Activated T-helper 2 cell treated with anti-CD3 and anti-CD28 coated beads, Interferon-gamma antibody, Interleukin-2, Interleukin-4, amounts not matched to agents 10 μg/mL and 5 μg/mL and 100 μg/mL, durations not matched to agents 14 hours and 24 hours and 36 hours (primary cell): ENCODE data around the gene PPP1R3D. TPM values are rescaled to one million over a fixed set of nuclear protein-coding genes. Genes with fewer than 3 reads are reported as not detected.
"Not testable (repeated sequence)": the region's sequence is repeated elsewhere in the genome, so short reads cannot be mapped to it uniquely, and the experiment has no call there.

Experiments
- DNase-seq: peaks from one replicate; pipeline ENCODE4 v3.0.0; 2021; ENCODE audit warnings: low spot score
- H3K27ac Mint-ChIP-seq: one replicate; pipeline ENCODE4 v1.8.0; 2021; ENCODE audit warnings: mixed read lengths
- H3K27me3 Mint-ChIP-seq: one replicate; pipeline ENCODE4 v1.8.0; 2021; ENCODE audit warnings: low read depth, mixed read lengths
- H3K36me3 Mint-ChIP-seq: one replicate; pipeline ENCODE4 v1.8.0; 2021; ENCODE audit warnings: low read depth, mixed read lengths
- H3K4me1 Mint-ChIP-seq: one replicate; pipeline ENCODE4 v1.8.0; 2021; ENCODE audit warnings: low read depth, mixed read lengths
- H3K4me3 Mint-ChIP-seq: one replicate; pipeline ENCODE4 v1.8.0; 2021; ENCODE audit warnings: low read depth, mild to moderate bottlenecking, moderate library complexity, mixed read lengths
- H3K9me3 Mint-ChIP-seq: one replicate; pipeline ENCODE4 v1.8.0; 2021; ENCODE audit warnings: mixed read lengths
- intact Hi-C: fragments of 100-400 bp; cut with micrococcal nuclease; formaldehyde crosslinking; loops from one replicate; pipeline ENCODE4 v1.15.1; 2023
- total RNA-seq: library from RNA; stranded (reverse); gene quantifications from 2 replicates; pipeline ENCODE4 v1.2.3, GENCODE V29; 2022

PPP1R3D gene
- total RNA-seq, 1 donor from 2014 or later: 6.6 TPM

GRCh38 chr20:59962155-59962554 is 22.1 kb upstream of the PPP1R3D start:
- intact Hi-C loops: no loop called here
- no peak overlapping the region for H3K27ac Mint-ChIP-seq
- H3K9me3 Mint-ChIP-seq: no peaks in the 10 kb centered on the region
- no peak for DNase-seq
- no peaks in the 10 kb centered on the region for H3K27me3 Mint-ChIP-seq
- H3K4me3 Mint-ChIP-seq: no peak overlapping the region
- no peaks in the 10 kb centered on the region for H3K36me3 Mint-ChIP-seq
- H3K4me1 Mint-ChIP-seq: no peaks in the 10 kb centered on the region

GRCh38 chr20:59961423-59961822 is 21.3 kb upstream of the PPP1R3D start:
- H3K4me1 Mint-ChIP-seq: no peaks in the 10 kb centered on the region
- H3K27ac Mint-ChIP-seq: no peak overlapping the region
- H3K27me3 Mint-ChIP-seq: no peaks in the 10 kb centered on the region
- intact Hi-C loops: no loop called here
- H3K9me3 Mint-ChIP-seq: no peaks in the 10 kb centered on the region
- H3K36me3 Mint-ChIP-seq: no peaks in the 10 kb centered on the region
- DNase-seq: no peak
- no peak overlapping the region for H3K4me3 Mint-ChIP-seq

- intact Hi-C loops: no loop called here
- Mint-ChIP-seq H3K27me3 (no peaks in the 10 kb centered on the region), H3K9me3 (no peaks in the 10 kb centered on the region), H3K4me1 (peaks cover 4% of the 10 kb centered on the region), H3K4me3 (no peak overlapping the region), H3K36me3 (no peaks in the 10 kb centered on the region), H3K27ac (no peak overlapping the region)
- DNase-seq: no peak
These were observed 18.5 kb upstream of the PPP1R3D start for GRCh38 chr20:59958626-59959025.

- Mint-ChIP-seq H3K36me3 (no peaks in the 10 kb centered on the region), H3K9me3 (no peaks in the 10 kb centered on the region), H3K27me3 (no peaks in the 10 kb centered on the region), H3K4me1 (peaks cover 4% of the 10 kb centered on the region), H3K4me3 (no peak within 1 kb of the TSS), H3K27ac (no peak within 1 kb of the TSS)
- intact Hi-C loops: no loop called here
- no peak for DNase-seq
These were observed 18.0 kb upstream of the PPP1R3D start, which contains the start of gene CDH26 for GRCh38 chr20:59958123-59958522. TSS of gene CDH26 (plus strand) at chr20:59958423. CDS start at chr20:59958727, 304 bp downstream.

- H3K36me3 Mint-ChIP-seq, H3K4me1 Mint-ChIP-seq, H3K4me3 Mint-ChIP-seq, H3K27me3 Mint-ChIP-seq, H3K27ac Mint-ChIP-seq, H3K9me3 Mint-ChIP-seq, intact Hi-C loops, DNase-seq: not testable (repeated sequence)
These were observed 17.5 kb upstream of the PPP1R3D start for GRCh38 chr20:59957568-59957967.

- Mint-ChIP-seq H3K36me3 (no peaks in the 10 kb centered on the region), H3K4me3 (no peak overlapping the region), H3K27ac (no peak overlapping the region), H3K27me3 (no peaks in the 10 kb centered on the region), H3K9me3 (no peaks in the 10 kb centered on the region), H3K4me1 (peaks cover 4% of the 10 kb centered on the region)
- intact Hi-C loops: no loop called here
- DNase-seq: no peak
These were observed 15.2 kb upstream of the PPP1R3D start for GRCh38 chr20:59955131-59955796.

GRCh38 chr20:59954718-59955117 is 14.6 kb upstream of the PPP1R3D start:
- intact Hi-C loops: no loop called here
- Mint-ChIP-seq H3K9me3 (no peaks in the 10 kb centered on the region), H3K4me1 (peaks cover 4% of the 10 kb centered on the region), H3K27me3 (no peaks in the 10 kb centered on the region), H3K36me3 (no peaks in the 10 kb centered on the region), H3K27ac (no peak overlapping the region), H3K4me3 (no peak overlapping the region)
- DNase-seq: no peak

GRCh38 chr20:59949911-59950310 is 9.8 kb upstream of the PPP1R3D start:
- DNase-seq: no peak
- no peak overlapping the region for H3K27ac Mint-ChIP-seq
- H3K4me3 Mint-ChIP-seq: no peak overlapping the region
- peaks cover 13% of the 10 kb centered on the region for H3K36me3 Mint-ChIP-seq
- no peaks in the 10 kb centered on the region for H3K27me3 Mint-ChIP-seq
- no peaks in the 10 kb centered on the region for H3K9me3 Mint-ChIP-seq
- intact Hi-C loops: loop anchor here (10.0 kb wide), 1 partner anchor 315 kb away; no protein-coding TSS in a partner anchor
- peaks cover 14% of the 10 kb centered on the region for H3K4me1 Mint-ChIP-seq

GRCh38 chr20:59948828-59949720 is 9.0 kb upstream of the PPP1R3D start:
- Mint-ChIP-seq H3K27me3 (no peaks in the 10 kb centered on the region), H3K4me1 (peaks cover 14% of the 10 kb centered on the region), H3K4me3 (peak overlapping the region; percentile 28), H3K36me3 (peaks cover 21% of the 10 kb centered on the region), H3K9me3 (no peaks in the 10 kb centered on the region), H3K27ac (peak overlapping the region; percentile 84)
- intact Hi-C loops: loop anchor here (10.0 kb wide), 1 partner anchor 316 kb away; no protein-coding TSS in a partner anchor
- DNase-seq: no peak

- Mint-ChIP-seq H3K36me3 (peaks cover 26% of the 10 kb centered on the region), H3K27ac (no peak overlapping the region), H3K4me3 (no peak overlapping the region), H3K4me1 (peaks cover 14% of the 10 kb centered on the region), H3K9me3 (no peaks in the 10 kb centered on the region), H3K27me3 (no peaks in the 10 kb centered on the region)
- DNase-seq: no peak
- intact Hi-C loops: loop anchor here (10.0 kb wide), 1 partner anchor 317 kb away; no protein-coding TSS in a partner anchor
These were observed 8.1 kb upstream of the PPP1R3D start for GRCh38 chr20:59948212-59948611.

- Mint-ChIP-seq H3K9me3 (no peaks in the 10 kb centered on the region), H3K4me3 (no peak overlapping the region), H3K36me3 (peaks cover 26% of the 10 kb centered on the region), H3K4me1 (peaks cover 14% of the 10 kb centered on the region), H3K27ac (no peak overlapping the region), H3K27me3 (no peaks in the 10 kb centered on the region)
- DNase-seq: no peak
- intact Hi-C loops: loop anchor here (10.0 kb wide), 1 partner anchor 317 kb away; no protein-coding TSS in a partner anchor
These were observed 7.3 kb upstream of the PPP1R3D start for GRCh38 chr20:59947376-59947775.

GRCh38 chr20:59945731-59946130 is 5.6 kb upstream of the PPP1R3D start:
- H3K27ac Mint-ChIP-seq: no peak overlapping the region
- peaks cover 33% of the 10 kb centered on the region for H3K36me3 Mint-ChIP-seq
- H3K27me3 Mint-ChIP-seq: no peaks in the 10 kb centered on the region
- intact Hi-C loops: loop anchor here (10.0 kb wide), 1 partner anchor 319 kb away; no protein-coding TSS in a partner anchor
- no peak for DNase-seq
- H3K4me3 Mint-ChIP-seq: no peak overlapping the region
- peaks cover 26% of the 10 kb centered on the region for H3K4me1 Mint-ChIP-seq
- H3K9me3 Mint-ChIP-seq: no peaks in the 10 kb centered on the region

GRCh38 chr20:59945175-59945574 is 5.1 kb upstream of the PPP1R3D start:
- intact Hi-C loops: loop anchor here (10.0 kb wide), 1 partner anchor 320 kb away; no protein-coding TSS in a partner anchor
- no peaks in the 10 kb centered on the region for H3K27me3 Mint-ChIP-seq
- peaks cover 26% of the 10 kb centered on the region for H3K4me1 Mint-ChIP-seq
- H3K4me3 Mint-ChIP-seq: no peak overlapping the region
- no peak for DNase-seq
- H3K27ac Mint-ChIP-seq: no peak overlapping the region
- peaks cover 33% of the 10 kb centered on the region for H3K36me3 Mint-ChIP-seq
- no peaks in the 10 kb centered on the region for H3K9me3 Mint-ChIP-seq
